CD4-positive, CD25-positive, alpha-beta regulatory T cell (primary cell): Measurements from ENCODE around the gene MUC5AC. TPM values are rescaled to one million over a fixed set of nuclear protein-coding genes. Genes with fewer than 3 reads are reported as not detected.
"Not testable (repeated sequence)": the region's sequence is repeated elsewhere in the genome, so short reads cannot be mapped to it uniquely, and the experiment has no call there.

Experiments
- ATAC-seq, 2 donors: fragments of 150-1000 bp; cut with Tn5 transposase; one replicate each; pipeline ENCODE4 v1.10.0; 2021; ENCODE audit warnings: low read depth in 2 of 2, moderate number of reproducible peaks in 2 of 2, moderate library complexity in 1 of 2
- DNase-seq, 3 donors: peaks; one replicate each; pipeline versions ENCODE4 v3.0.0 to v3.0.0-alpha.2; 2012 to 2022; ENCODE audit warnings: mixed read lengths in 1 of 3
- H3K27ac ChIP-seq: one replicate; pipeline ENCODE4 v1.7.0; 2013; ENCODE audit warnings: mild to moderate bottlenecking, low read length; ENCODE audit not compliant: insufficient read depth, poor library complexity, severe bottlenecking
- H3K27me3 ChIP-seq: one replicate; pipeline ENCODE4 v1.7.0; 2013; ENCODE audit warnings: low read length; ENCODE audit not compliant: control insufficient read depth, insufficient read depth
- H3K36me3 ChIP-seq: one replicate; pipeline ENCODE4 v1.7.0; 2013; ENCODE audit warnings: mild to moderate bottlenecking, low read length, moderate library complexity; ENCODE audit not compliant: control insufficient read depth, insufficient read depth
- H3K4me1 ChIP-seq: 2 replicates; pipeline ENCODE4 v1.7.0; 2013; ENCODE audit warnings: mild to moderate bottlenecking, low read length; ENCODE audit not compliant: insufficient read depth, control insufficient read depth, poor library complexity, severe bottlenecking
- H3K4me3 ChIP-seq: one replicate; pipeline ENCODE4 v1.7.0; 2013; ENCODE audit warnings: low read depth, mild to moderate bottlenecking, low read length, moderate library complexity
- H3K9me3 ChIP-seq, 2 experiments: 1 replicate in 1 of 2; 2 replicates in 1 of 2; pipeline ENCODE4 v1.7.0; 2013; ENCODE audit warnings: low read length in 2 of 2, mild to moderate bottlenecking in 1 of 2, moderate library complexity in 1 of 2; ENCODE audit not compliant: control insufficient read depth in 2 of 2
- H3K27ac Mint-ChIP-seq, 3 donors: one replicate each; pipeline ENCODE4 v1.8.0; 2020 to 2022; ENCODE audit warnings: mild to moderate bottlenecking in 3 of 3, mixed read lengths in 3 of 3, moderate library complexity in 2 of 3
- H3K27me3 Mint-ChIP-seq: one replicate; pipeline ENCODE4 v1.8.0; 2022; ENCODE audit warnings: mild to moderate bottlenecking, mixed read lengths
- H3K36me3 Mint-ChIP-seq: one replicate; pipeline ENCODE4 v1.8.0; 2020; ENCODE audit warnings: mixed read lengths
- H3K4me1 Mint-ChIP-seq, 4 donors: one replicate each; pipeline ENCODE4 v1.8.0; 2020 to 2022; ENCODE audit warnings: mixed read lengths in 4 of 4, mild to moderate bottlenecking in 1 of 4
- H3K4me3 Mint-ChIP-seq, 4 donors: one replicate each; pipeline ENCODE4 v1.8.0; 2020 to 2022; ENCODE audit warnings: mild to moderate bottlenecking in 4 of 4, mixed read lengths in 4 of 4, moderate library complexity in 3 of 4
- H3K9me3 Mint-ChIP-seq, 7 donors: one replicate each; pipeline ENCODE4 v1.8.0; 2020 to 2022; ENCODE audit warnings: mixed read lengths in 7 of 7, mild to moderate bottlenecking in 3 of 7, moderate library complexity in 2 of 7
- polyA plus RNA-seq, 4 donors: library from polyadenylated mRNA; unstranded; fragments of 300-500 nt; fragmentation: Illumina TruSeq; gene quantifications; one replicate each; pipeline ENCODE4 v1.2.3, GENCODE V29; 2021
- total RNA-seq: library from RNA; stranded (reverse); gene quantifications from one replicate; pipeline ENCODE4 v1.2.3, GENCODE V29; 2022

MUC5AC gene
- total and polyA plus RNA-seq, 5 donors from 2014 or later = not detected

DNA sequence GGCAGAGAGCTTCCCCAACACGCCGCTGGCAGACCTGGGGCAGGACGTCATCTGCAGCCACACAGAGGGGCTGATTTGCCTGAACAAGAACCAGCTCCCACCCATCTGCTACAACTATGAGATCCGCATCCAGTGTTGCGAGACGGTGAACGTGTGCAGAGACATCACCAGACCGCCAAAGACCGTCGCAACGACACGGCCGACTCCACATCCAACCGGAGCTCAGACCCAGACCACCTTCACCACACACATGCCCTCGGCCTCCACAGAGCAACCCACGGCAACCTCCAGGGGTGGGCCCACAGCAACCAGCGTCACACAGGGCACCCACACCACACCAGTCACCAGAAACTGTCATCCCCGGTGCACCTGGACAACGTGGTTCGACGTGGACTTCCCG lies 26.4 kb downstream of the MUC5AC start:
- not testable (repeated sequence) for H3K4me1 Mint-ChIP-seq, H3K9me3 Mint-ChIP-seq, H3K27me3 Mint-ChIP-seq, H3K36me3 ChIP-seq, H3K27me3 ChIP-seq, H3K36me3 Mint-ChIP-seq, H3K4me3 Mint-ChIP-seq, DNase-seq, H3K9me3 ChIP-seq, H3K4me1 ChIP-seq, H3K27ac ChIP-seq, H3K27ac Mint-ChIP-seq, ATAC-seq, H3K4me3 ChIP-seq

- H3K27ac Mint-ChIP-seq, H3K9me3 Mint-ChIP-seq, H3K27me3 ChIP-seq, ATAC-seq, H3K9me3 ChIP-seq, H3K36me3 ChIP-seq, H3K27me3 Mint-ChIP-seq, H3K4me1 Mint-ChIP-seq, H3K4me1 ChIP-seq, DNase-seq, H3K4me3 ChIP-seq, H3K36me3 Mint-ChIP-seq, H3K4me3 Mint-ChIP-seq, H3K27ac ChIP-seq: not testable (repeated sequence)
Measured at GRCh38 chr11:1188451-1189130, 30.8 kb downstream of the MUC5AC start.

DNA sequence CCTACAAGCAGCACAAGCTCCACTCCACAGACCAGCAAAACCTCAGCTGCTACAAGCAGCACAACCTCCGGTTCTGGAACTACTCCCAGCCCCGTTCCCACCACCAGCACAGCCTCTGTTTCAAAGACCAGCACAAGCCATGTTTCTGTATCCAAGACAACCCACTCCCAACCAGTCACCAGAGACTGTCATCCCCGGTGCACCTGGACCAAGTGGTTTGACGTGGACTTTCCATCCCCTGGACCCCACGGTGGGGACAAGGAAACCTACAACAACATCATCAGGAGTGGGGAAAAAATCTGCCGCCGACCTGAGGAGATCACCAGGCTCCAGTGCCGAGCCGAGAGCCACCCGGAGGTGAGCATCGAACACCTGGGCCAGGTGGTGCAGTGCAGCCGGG lies 32.1 kb downstream of the MUC5AC start:
- not testable (repeated sequence) for H3K4me1 ChIP-seq, DNase-seq

DNA sequence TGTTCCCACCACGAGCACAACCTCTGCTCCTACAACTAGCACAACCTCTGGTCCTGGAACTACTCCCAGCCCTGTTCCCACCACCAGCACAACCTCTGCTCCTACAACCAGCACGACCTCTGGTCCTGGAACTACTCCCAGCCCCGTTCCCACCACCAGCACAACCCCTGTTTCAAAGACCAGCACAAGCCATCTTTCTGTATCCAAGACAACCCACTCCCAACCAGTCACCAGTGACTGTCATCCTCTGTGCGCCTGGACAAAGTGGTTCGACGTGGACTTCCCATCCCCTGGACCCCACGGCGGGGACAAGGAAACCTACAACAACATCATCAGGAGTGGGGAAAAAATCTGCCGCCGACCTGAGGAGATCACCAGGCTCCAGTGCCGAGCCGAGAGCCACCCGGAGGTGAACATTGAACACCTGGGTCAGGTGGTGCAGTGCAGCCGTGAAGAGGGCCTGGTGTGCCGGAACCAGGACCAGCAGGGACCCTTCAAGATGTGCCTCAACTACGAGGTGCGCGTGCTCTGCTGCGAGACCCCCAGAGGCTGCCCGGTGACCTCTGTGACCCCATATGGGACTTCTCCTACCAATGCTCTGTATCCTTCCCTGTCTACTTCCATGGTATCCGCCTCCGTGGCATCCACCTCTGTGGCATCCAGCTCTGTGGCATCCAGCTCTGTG lies 34.2 kb downstream of the MUC5AC start:
- not testable (repeated sequence) for H3K4me3 Mint-ChIP-seq, H3K27ac Mint-ChIP-seq, H3K36me3 ChIP-seq, H3K27me3 ChIP-seq, H3K9me3 ChIP-seq, H3K27me3 Mint-ChIP-seq, H3K4me3 ChIP-seq, H3K36me3 Mint-ChIP-seq, H3K27ac ChIP-seq, H3K9me3 Mint-ChIP-seq, H3K4me1 Mint-ChIP-seq, H3K4me1 ChIP-seq, DNase-seq, ATAC-seq

More for the DNA sequence above, 32.1 kb downstream of the MUC5AC start:
- H3K4me3 Mint-ChIP-seq, H3K9me3 Mint-ChIP-seq, H3K4me3 ChIP-seq, H3K36me3 ChIP-seq, H3K27ac ChIP-seq, H3K27me3 Mint-ChIP-seq, H3K27me3 ChIP-seq, H3K27ac Mint-ChIP-seq, H3K9me3 ChIP-seq, H3K36me3 Mint-ChIP-seq, H3K4me1 Mint-ChIP-seq, ATAC-seq: not testable (repeated sequence)

- DNase-seq = no peak
- no peak overlapping the region for H3K27ac Mint-ChIP-seq
Measured at GRCh38 chr11:1192741-1193325, 35.1 kb downstream of the MUC5AC start.

DNA sequence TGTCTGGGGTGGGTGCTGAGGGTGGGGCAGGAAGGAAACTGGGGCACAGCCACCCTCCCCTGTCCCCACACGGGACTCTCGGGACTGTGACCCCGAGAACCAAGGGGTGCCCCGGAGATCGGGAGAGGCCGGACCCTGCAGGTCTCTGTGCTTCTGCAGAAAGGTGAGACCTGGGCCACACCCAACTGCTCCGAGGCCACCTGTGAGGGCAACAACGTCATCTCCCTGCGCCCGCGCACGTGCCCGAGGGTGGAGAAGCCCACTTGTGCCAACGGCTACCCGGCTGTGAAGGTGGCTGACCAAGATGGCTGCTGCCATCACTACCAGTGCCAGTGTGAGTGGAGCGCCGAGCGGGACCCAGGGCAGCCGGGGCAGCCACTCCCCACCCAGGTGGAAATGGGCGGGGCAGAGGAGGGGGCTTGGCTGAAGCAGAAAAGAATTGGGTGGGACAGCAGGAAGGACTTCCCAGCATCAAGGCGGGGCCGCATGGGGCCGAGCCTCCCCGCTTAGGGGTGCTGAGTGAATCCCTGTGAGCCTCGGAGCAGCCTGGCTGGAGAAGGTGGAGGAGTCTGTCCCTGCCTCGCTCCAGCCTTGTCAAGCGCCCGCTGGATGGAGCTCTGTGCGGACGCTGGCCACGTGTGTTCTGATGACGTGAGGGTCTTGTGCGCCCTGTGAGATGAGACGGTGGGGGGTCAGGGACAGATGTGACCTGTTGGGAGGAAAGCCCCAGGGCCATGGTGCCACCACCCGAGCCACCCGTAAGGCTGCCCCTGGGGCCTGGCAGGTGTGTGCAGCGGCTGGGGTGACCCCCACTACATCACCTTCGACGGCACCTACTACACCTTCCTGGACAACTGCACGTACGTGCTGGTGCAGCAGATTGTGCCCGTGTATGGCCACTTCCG lies 35.8 kb downstream of the MUC5AC start:
- Mint-ChIP-seq H3K27me3 (no peaks in the 10 kb centered on the region), H3K9me3 (peaks cover 0 to 3% (median 0%) of the 10 kb centered on the region in 7 donors), H3K27ac (no peak overlapping the region), H3K36me3 (no peaks in the 10 kb centered on the region), H3K4me3 (no peak overlapping the region), H3K4me1 (no peaks in the 10 kb centered on the region)
- no peak for ATAC-seq
- Histone ChIP-seq H3K4me3 (no peak overlapping the region), H3K36me3 (no peaks in the 10 kb centered on the region), H3K4me1 (no peaks in the 10 kb centered on the region), H3K27ac (no peak overlapping the region), H3K27me3 (no peaks in the 10 kb centered on the region), H3K9me3 (no peaks in the 10 kb centered on the region)
- DNase-seq = no peak

More at GRCh38 chr11:1192741-1193325, 35.1 kb downstream of the MUC5AC start:
- Mint-ChIP-seq H3K4me1 (no peaks in the 10 kb centered on the region), H3K4me3 (no peak overlapping the region), H3K36me3 (no peaks in the 10 kb centered on the region), H3K9me3 (peaks cover 0 to 3% (median 0%) of the 10 kb centered on the region in 7 donors), H3K27me3 (no peaks in the 10 kb centered on the region)
- no peaks in the 10 kb centered on the region for H3K36me3 ChIP-seq
- no peaks in the 10 kb centered on the region for H3K27me3 ChIP-seq
- H3K4me3 ChIP-seq = no peak overlapping the region
- no peaks in the 10 kb centered on the region for H3K9me3 ChIP-seq
- ATAC-seq = no peak
- H3K27ac ChIP-seq = no peak overlapping the region
- no peaks in the 10 kb centered on the region for H3K4me1 ChIP-seq

DNA sequence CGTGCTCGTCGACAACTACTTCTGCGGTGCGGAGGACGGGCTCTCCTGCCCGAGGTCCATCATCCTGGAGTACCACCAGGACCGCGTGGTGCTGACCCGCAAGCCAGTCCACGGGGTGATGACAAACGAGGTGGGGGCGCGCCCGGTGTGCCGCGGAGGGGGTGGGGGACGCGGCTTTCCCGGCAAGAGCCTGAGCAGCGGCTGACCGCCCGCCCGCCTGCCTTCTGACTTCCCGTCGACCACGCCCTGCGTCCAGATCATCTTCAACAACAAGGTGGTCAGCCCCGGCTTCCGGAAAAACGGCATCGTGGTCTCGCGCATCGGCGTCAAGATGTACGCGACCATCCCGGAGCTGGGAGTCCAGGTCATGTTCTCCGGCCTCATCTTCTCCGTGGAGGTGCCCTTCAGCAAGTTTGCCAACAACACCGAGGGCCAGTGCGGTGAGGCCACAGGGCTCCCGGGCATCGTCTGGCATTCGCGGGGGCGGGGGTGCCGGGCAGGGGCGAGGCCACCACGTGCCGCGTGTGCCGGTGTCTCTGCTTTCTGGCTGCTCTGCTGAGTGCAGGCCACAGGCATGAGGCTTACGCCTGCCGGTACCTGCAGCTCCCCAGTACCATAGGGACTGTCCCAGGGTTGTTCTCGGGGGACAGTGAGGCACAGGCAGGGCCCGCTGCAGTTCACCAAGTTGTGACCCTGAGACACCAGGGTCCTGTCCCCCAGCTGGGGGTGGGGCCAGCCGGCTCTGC lies 36.7 kb downstream of the MUC5AC start:
- Mint-ChIP-seq H3K9me3 (peaks cover 0 to 3% (median 0%) of the 10 kb centered on the region in 7 donors), H3K27ac (no peak overlapping the region), H3K27me3 (no peaks in the 10 kb centered on the region), H3K36me3 (no peaks in the 10 kb centered on the region), H3K4me1 (no peaks in the 10 kb centered on the region), H3K4me3 (no peak overlapping the region)
- H3K4me3 ChIP-seq = no peak overlapping the region
- H3K4me1 ChIP-seq = no peaks in the 10 kb centered on the region
- ATAC-seq (no peak), DNase-seq (no peak)
- no peak overlapping the region for H3K27ac ChIP-seq
- H3K36me3 ChIP-seq = no peaks in the 10 kb centered on the region
- no peaks in the 10 kb centered on the region for H3K27me3 ChIP-seq
- H3K9me3 ChIP-seq = no peaks in the 10 kb centered on the region
